ENCODE measurements around the gene FOXO1. TPM values are rescaled to one million over a fixed set of nuclear protein-coding genes. Genes with fewer than 3 reads are reported as not detected.

FOXO1 gene
- total RNA-seq, 1 donor from 2014 or later: 65.8 TPM

DNA sequence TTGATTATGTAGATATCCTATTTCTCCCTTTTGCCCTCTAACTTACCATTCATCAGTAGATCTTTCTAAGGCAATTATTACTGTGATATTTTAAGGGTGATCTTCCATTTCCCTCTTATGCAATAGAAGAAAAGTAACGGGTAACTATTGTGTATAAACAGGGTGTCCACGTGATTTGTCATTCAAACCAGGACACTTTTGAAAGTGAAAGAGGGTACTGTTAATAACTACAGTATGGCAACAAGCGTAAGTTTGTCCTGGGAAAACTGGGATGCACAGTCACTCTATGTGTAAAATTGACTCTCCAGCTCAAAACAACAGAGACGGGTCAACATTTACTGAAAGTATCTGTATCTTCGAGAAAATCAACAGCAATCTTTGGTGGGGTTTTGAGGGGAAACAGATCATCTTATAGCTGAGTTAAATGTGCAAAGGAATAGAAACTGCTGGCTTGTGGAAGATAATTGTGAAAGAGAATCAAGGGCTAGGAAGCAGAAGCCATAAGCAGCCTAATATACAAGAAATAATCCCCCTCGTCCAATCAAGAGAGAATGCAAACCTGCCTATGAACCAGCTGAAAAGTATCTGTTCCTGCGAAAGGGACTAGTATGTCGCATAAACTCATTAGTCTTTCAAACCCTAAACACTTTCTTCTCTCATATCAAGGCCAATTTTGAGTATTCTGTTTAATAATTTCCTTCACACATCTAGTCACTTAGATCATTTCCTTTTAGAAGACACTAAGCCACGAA is 126.7 kb downstream of the FOXO1 start:
- H3K27ac Mint-ChIP-seq (ENCODE audit: unreplicated experiment): peak overlapping the region; percentile 62
- H3K9me3 Mint-ChIP-seq (ENCODE audit: unreplicated experiment): no peaks in the 10 kb centered on the region
- no peaks in the 10 kb centered on the region for H3K27me3 Mint-ChIP-seq (ENCODE audit: unreplicated experiment)
- no peaks in the 10 kb centered on the region for H3K36me3 Mint-ChIP-seq (ENCODE audit: low read depth, unreplicated experiment)
- no peak for DNase-seq (ENCODE audit: low spot score)
- no peak overlapping the region for H3K4me3 Mint-ChIP-seq (ENCODE audit: unreplicated experiment)
- H3K4me1 Mint-ChIP-seq (ENCODE audit: unreplicated experiment): peaks cover 13% of the 10 kb centered on the region
- TF ChIP-seq, protein P1, sequence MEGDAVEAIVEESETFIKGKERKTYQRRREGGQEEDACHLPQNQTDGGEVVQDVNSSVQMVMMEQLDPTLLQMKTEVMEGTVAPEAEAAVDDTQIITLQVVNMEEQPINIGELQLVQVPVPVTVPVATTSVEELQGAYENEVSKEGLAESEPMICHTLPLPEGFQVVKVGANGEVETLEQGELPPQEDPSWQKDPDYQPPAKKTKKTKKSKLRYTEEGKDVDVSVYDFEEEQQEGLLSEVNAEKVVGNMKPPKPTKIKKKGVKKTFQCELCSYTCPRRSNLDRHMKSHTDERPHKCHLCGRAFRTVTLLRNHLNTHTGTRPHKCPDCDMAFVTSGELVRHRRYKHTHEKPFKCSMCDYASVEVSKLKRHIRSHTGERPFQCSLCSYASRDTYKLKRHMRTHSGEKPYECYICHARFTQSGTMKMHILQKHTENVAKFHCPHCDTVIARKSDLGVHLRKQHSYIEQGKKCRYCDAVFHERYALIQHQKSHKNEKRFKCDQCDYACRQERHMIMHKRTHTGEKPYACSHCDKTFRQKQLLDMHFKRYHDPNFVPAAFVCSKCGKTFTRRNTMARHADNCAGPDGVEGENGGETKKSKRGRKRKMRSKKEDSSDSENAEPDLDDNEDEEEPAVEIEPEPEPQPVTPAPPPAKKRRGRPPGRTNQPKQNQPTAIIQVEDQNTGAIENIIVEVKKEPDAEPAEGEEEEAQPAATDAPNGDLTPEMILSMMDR (IDR thresholded peaks at IDR 0.05; ENCODE audit: unreplicated experiment): no peak

DNA sequence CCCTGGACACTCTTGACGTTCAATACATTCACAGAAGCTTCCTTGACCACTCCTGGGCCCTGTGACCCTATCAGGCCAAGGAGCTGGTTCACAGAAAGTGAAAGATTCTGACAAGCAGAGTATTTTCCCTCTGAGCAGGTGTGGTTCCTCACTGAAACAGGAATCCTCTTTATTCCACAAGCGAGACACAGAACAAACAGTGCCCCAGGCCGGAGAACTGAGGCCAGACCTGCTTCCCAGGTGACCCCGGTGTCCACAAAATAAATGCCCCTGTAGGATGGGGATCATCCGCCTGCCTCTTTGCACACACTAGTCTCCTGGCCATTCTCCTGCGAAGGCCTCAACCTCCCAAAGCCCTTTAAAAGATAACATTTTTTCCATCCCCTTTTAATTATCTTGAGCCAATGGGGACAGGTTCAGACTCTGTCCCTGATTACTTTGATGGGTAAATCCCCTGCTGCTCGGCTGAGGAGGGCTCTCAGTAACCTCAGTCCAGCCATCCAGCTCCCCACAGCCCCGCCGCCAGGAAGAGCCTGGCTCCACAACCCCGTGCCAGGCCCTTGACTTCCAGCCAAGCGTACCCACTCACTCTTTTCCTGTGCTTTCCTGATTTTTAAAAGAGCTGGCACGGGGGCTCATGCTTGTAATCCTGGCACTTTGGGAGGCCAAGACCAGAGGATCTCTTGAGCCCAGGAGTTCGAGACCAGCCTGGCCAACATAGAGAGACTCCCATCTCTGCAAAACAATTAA is 129.1 kb downstream of the FOXO1 start:
- H3K4me3 Mint-ChIP-seq (ENCODE audit: unreplicated experiment): no peak overlapping the region
- TF ChIP-seq, protein P1 (IDR thresholded peaks at IDR 0.05; ENCODE audit: unreplicated experiment): no peak
- no peaks in the 10 kb centered on the region for H3K9me3 Mint-ChIP-seq (ENCODE audit: unreplicated experiment)
- H3K36me3 Mint-ChIP-seq (ENCODE audit: low read depth, unreplicated experiment): no peaks in the 10 kb centered on the region
- H3K27me3 Mint-ChIP-seq (ENCODE audit: unreplicated experiment): no peaks in the 10 kb centered on the region
- no peak overlapping the region for H3K27ac Mint-ChIP-seq (ENCODE audit: unreplicated experiment)
- H3K4me1 Mint-ChIP-seq (ENCODE audit: unreplicated experiment): peaks cover 13% of the 10 kb centered on the region
- DNase-seq (ENCODE audit: low spot score): no peak

DNA sequence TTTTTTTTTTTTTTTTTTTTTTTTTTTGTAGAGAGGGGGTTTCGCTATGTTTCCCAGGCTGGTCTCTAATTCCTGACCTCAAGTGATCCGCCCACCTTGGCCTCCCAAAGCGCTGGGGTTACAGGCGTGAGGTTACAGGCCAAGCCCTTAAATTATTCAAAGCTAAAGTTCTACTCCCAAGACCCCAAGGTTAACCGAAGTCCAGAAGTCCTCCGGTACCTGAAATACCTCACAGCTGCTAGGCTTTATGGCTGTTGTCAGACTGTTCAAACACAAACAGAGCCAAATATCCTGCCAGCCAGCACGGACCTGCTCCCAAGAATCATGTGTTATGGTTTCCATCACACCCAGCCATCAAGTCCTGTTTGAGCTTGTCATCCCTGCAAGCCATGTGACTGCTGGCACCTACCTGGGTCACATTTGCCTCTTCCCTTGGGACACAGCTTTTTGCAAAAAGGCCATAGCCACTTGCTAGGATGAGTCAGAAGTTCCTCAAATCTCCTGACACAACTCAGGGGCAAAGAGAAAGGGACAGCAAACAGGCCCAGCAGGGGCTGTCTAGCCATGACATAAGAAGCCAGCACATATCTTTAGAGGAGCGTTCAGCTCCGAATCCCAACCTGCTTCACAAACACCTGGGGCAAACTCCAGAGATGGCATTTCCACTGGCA is 129.9 kb downstream of the FOXO1 start:
- H3K4me3 Mint-ChIP-seq (ENCODE audit: unreplicated experiment): no peak overlapping the region
- peaks cover 13% of the 10 kb centered on the region for H3K4me1 Mint-ChIP-seq (ENCODE audit: unreplicated experiment)
- DNase-seq (ENCODE audit: low spot score): no peak
- no peaks in the 10 kb centered on the region for H3K36me3 Mint-ChIP-seq (ENCODE audit: low read depth, unreplicated experiment)
- TF ChIP-seq, protein P1 (IDR thresholded peaks at IDR 0.05; ENCODE audit: unreplicated experiment): no peak
- no peak overlapping the region for H3K27ac Mint-ChIP-seq (ENCODE audit: unreplicated experiment)
- no peaks in the 10 kb centered on the region for H3K9me3 Mint-ChIP-seq (ENCODE audit: unreplicated experiment)
- no peaks in the 10 kb centered on the region for H3K27me3 Mint-ChIP-seq (ENCODE audit: unreplicated experiment)

DNA sequence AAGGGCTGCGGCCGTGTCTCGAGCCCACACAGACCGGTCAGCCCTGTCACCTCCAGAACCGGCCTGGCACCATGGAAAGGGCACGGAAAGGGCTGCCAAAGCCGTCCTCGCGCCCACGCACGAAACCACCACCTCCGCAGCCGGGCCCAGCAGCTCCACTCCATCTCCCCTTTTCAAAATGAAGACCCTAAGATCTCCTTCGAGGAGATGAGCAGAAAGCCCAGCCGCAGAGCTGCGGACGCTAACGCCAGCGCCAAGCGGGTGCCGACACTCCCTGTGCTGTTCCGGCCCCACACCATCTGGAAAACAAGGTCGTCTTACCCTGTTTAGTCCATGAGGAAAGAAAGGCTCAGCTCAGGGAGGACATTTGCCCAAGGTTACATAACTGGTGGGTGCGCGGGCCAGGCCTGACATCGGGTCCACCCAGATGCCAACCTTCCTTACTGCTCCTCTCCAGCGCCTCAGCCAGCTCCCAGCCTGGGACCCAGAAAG is 131.1 kb downstream of the FOXO1 start:
- Mint-ChIP-seq H3K4me3 (ENCODE audit: unreplicated experiment) (no peak overlapping the region), H3K9me3 (ENCODE audit: unreplicated experiment) (no peaks in the 10 kb centered on the region), H3K27ac (ENCODE audit: unreplicated experiment) (no peak overlapping the region), H3K27me3 (ENCODE audit: unreplicated experiment) (no peaks in the 10 kb centered on the region), H3K4me1 (ENCODE audit: unreplicated experiment) (peaks cover 8% of the 10 kb centered on the region), H3K36me3 (ENCODE audit: low read depth, unreplicated experiment) (no peaks in the 10 kb centered on the region)
- TF ChIP-seq, protein P1 (IDR thresholded peaks at IDR 0.05; ENCODE audit: unreplicated experiment): no peak
- no peak for DNase-seq (ENCODE audit: low spot score)
